ENCODE results near the gene HIRIP3.
A peak's percentile ranks its signal among the peaks of the same experiment; 100 is the strongest.

HIRIP3 gene

DNA sequence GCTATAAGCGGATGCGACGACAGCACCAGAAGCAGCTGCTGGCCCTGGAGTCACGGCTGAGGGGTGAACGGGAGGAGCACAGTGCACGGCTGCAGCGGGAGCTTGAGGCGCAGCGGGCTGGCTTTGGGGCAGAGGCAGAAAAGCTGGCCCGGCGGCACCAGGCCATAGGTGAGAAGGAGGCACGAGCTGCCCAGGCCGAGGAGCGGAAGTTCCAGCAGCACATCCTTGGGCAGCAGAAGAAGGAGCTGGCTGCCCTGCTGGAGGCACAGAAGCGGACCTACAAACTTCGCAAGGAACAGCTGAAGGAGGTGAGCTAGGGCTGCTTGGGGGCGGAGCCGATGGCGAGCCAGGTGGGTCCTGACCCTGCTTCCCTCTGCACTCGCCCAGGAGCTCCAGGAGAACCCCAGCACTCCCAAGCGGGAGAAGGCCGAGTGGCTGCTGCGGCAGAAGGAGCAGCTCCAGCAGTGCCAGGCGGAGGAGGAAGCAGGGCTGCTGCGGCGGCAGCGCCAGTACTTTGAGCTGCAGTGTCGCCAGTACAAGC is 10.1 kb downstream of the HIRIP3 start:
- TF ChIP-seq, protein P1, sequence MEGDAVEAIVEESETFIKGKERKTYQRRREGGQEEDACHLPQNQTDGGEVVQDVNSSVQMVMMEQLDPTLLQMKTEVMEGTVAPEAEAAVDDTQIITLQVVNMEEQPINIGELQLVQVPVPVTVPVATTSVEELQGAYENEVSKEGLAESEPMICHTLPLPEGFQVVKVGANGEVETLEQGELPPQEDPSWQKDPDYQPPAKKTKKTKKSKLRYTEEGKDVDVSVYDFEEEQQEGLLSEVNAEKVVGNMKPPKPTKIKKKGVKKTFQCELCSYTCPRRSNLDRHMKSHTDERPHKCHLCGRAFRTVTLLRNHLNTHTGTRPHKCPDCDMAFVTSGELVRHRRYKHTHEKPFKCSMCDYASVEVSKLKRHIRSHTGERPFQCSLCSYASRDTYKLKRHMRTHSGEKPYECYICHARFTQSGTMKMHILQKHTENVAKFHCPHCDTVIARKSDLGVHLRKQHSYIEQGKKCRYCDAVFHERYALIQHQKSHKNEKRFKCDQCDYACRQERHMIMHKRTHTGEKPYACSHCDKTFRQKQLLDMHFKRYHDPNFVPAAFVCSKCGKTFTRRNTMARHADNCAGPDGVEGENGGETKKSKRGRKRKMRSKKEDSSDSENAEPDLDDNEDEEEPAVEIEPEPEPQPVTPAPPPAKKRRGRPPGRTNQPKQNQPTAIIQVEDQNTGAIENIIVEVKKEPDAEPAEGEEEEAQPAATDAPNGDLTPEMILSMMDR (conservative IDR thresholded peaks at IDR 0.05; ENCODE audit: low read length), result no peak
- no peak overlapping the region for H3K4me3 ChIP-seq (ENCODE audit: low read length)
- no peak for DNase-seq (ENCODE audit: low read depth)

DNA sequence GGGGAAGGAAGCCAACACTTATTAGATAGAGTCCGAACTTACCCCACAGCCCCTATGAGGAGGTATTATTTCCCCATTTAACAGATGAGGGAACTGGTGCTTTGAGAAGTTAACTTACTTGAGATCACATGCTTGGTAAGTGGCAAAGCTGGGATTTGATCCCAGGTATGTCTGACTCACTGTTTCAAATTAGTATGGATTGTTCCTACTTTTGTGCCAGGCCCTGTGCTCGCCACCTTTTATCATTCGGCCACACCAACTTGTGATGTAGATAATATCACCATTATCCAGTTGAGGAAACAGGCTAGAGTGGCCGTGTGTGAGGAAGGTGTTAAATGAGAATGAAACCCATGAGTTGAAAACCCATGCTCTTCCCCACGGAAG is 10.7 kb downstream of the HIRIP3 start:
- TF ChIP-seq, protein P1 (conservative IDR thresholded peaks at IDR 0.05; ENCODE audit: low read length), result no peak
- no peak for DNase-seq (ENCODE audit: low read depth)
- H3K4me3 ChIP-seq (ENCODE audit: low read length), result no peak overlapping the region

DNA sequence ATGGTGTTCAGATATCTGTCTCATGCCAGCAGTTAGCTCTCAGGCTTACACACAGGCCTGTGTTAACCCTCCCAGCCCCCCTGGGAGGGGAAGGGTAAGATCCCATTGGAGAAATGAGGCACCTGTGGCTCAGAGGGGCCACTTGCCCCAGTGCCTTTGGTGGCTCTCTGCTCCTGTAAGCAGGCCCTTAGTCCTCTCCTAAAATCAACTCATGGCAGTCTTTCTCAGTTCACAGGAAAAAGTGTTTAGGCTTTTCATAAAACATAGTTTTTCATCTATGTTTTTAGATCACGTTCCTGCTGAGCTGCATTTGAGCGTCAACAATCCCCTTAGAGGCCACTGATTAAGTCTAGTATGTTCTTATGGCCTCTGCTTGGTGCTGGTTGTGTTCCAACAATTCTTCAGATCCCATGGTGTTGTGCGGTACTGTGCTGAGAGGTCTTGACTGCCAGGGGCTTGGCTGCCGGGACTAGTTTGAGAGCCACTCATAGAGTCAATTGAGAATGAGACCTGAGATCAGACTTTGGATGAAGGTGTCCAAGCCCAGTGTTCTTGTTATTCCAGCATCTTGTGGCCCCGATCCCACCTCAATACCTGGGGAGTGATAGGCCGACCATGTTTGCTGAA is 11.2 kb downstream of the HIRIP3 start:
- TF ChIP-seq, protein P1 (conservative IDR thresholded peaks at IDR 0.05; ENCODE audit: low read length), result no peak
- DNase-seq (ENCODE audit: low read depth), result no peak
- H3K4me3 ChIP-seq (ENCODE audit: low read length), result no peak overlapping the region

DNA sequence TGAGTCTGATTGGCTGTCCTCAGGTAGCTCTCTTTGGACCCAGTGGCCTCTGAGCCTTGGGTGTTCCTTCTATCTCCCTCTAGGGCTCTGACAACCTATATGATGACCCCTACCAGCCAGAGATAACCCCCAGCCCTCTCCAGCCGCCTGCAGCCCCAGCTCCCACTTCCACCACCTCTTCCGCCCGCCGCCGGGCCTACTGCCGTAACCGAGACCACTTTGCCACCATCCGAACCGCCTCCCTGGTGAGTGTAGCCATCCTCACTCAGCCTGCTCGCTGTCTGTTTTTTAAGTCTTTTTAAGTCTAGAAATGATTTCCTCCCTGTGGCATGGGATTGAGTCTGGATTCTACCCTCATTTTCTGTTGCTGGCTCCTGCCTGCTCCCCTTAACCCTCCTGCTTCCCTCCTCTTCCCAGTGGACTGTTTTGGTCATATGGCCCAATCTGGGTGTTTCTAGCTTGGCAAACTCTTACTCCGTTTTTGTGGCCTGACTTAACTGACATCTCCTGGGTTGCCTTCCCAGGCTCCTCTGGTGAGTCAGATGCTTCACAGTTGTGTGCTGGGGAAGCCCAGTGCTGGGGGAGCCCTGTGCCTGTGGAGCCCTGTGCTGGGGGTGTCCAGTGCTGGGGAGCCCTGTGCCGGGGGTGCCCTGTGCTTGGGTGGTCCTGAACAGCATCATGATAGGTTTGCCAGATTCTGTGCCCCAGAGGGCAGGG is 11.8 kb downstream of the HIRIP3 start:
- TF ChIP-seq, protein P1 (conservative IDR thresholded peaks at IDR 0.05; ENCODE audit: low read length), result no peak
- H3K4me3 ChIP-seq (ENCODE audit: low read length), result no peak overlapping the region
- peak; percentile 52 for DNase-seq (ENCODE audit: low read depth)

DNA sequence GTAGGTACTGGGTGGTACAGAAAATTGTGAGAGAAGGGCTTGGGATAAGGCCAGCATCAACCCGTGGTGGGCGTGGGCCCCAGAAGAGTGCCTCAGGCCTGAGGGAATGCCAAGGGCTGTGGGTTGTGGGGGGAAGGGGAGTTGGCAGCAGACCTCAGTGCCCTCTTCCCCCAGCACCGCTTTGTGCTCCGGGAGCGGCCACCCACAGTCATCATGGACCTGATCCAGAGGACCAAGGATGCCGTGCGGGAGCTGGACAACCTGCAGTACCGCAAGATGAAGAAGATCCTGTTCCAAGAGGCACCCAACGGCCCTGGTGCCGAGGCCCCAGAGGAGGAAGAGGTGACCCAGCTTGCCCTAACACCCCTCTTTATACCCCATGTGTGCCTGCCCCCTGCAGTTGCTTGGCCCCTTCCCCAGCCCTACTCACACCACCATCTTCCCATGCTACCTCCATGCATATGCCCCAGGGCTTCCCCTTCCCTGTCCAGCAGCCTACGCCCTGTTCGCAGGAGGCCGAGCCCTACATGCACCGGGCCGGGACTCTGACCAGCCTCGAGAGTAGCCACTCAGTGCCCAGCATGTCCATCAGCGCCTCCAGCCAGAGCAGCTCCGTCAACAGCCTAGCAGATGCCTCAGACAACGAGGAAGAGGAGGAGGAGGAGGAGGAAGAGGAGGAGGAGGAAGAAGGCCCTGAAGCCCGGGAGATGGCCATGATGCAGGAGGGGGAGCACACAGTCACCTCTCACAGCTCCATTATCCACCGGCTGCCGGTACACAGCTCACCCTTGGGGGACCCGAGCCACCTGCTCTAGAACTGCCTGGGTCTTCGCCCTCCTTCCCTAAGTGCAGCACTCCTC is 12.6 kb downstream of the HIRIP3 start:
- no peak for DNase-seq (ENCODE audit: low read depth)
- H3K4me3 ChIP-seq (ENCODE audit: low read length), result no peak overlapping the region
- TF ChIP-seq, protein P1 (conservative IDR thresholded peaks at IDR 0.05; ENCODE audit: low read length), result no peak

DNA sequence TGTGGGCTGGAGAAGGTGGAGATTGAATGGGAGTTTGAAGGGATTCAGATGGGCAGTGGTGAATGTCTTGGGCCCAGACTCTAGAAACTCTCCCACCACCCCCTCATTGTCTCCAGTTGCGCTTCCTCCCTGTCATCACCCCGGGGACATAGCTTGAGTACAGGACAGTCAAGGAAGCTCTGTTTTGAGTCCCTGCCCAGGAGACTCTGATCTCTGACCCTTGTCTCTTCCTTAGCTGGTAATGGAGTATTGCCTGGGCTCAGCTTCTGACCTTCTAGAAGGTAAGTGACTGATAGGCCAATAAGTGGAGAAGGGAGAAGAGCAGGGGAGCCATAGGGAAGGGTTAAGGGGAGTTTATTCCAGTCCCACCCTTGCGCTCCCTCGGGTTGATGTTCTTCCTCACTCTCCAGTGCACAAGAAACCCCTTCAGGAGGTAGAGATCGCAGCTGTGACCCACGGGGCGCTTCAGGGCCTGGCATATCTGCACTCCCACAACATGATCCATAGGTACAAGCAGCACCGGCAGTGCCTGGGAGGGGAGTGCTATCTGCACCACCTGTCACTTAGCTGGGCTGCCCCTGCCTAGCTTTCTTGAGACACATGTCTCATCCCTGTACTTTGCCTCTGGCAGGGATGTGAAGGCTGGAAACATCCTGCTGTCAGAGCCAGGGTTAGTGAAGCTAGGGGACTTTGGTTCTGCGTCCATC is 16.7 kb downstream of the HIRIP3 start:
- TF ChIP-seq, protein P1 (conservative IDR thresholded peaks at IDR 0.05; ENCODE audit: low read length), result no peak
- H3K4me3 ChIP-seq (ENCODE audit: low read length), result no peak overlapping the region
- no peak for DNase-seq (ENCODE audit: low read depth)
